Activated CD4-positive, CD25-positive, alpha-beta regulatory T cell treated with anti-CD3 and anti-CD28 coated beads, Interleukin-2, amount 50 U/mL, for 24 hours (primary cell): Measurements from ENCODE around the gene RORB.

ENCODE experiments used
- ATAC-seq, 2 donors: fragments of 150-1000 bp; cut with Tn5 transposase; one replicate each; pipeline ENCODE4 v1.10.0; 2021; ENCODE audit warnings: mild to moderate bottlenecking in 1 of 2, moderate library complexity in 1 of 2

Gene RORB

DNA sequence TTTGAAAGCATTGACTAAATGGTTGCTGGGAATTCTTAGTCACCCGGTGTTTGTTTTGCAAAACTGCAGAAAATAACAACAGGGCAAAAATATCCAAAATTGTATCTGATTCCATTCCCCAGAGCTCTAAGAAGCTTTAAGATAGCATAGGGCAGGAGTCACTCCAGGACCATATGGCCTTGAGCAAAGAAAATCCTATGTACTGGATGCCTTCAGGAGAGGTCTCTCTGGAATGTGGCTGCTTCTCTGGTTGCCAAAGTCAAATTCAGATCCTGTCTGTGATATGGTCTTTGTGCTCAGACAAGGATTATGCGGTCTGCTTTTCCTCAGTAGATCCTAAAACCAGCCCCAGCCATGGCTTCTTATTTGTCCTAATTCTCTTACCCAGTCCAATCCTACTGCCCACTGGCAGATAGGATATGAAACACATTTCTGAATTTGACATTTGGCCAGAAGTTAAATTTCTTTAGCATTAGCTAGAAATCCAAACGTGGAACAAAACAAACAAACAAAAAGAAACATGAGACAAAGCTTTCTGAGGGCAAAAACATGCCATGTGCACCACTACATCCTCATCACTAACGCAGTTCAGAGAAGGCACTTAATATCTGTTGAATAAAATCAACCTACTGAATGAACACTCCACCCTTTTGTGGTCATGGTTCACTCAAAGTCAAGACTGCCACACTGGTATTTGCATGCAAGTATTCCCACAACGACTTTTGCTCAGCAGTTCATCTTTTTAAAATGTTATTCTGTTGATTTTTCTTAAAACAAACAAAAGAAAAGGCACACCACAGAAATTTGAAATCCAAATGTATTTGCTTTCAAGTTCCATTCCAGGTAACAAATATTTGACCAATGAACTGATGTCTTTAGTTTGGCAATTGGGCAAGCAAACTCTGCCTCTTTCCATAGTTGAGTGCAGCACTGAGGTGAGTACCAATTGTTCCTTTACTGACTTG, 224.8 kb downstream of the RORB start:
- ATAC-seq: no peak

- ATAC-seq: no peak
Observed at GRCh38 chr9:74724317-74724716, 227.2 kb downstream of the RORB start.

DNA sequence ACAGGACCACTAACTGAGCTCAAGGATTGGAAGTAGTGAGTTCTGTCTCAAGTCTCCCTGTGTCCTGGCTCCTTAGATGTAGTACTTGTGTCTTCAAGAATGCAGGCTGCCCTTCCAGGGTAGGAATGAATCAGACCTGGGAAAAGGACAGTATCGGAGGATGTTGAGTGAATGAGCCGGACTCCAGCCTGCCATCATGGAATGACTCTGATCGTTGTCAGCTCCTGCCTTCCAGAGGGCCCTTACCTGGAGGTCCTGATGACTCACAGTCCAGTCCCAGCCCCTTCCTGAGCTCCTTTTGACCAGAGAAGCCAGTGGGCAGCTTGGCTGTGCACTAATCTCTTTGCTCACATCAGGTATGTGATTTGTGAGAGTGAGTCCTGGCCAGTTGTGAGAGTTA, 229.4 kb downstream of the RORB start:
- no peak for ATAC-seq

GRCh38 chr9:74728176-74728575, 231.0 kb downstream of the RORB start:
- no peak for ATAC-seq

DNA sequence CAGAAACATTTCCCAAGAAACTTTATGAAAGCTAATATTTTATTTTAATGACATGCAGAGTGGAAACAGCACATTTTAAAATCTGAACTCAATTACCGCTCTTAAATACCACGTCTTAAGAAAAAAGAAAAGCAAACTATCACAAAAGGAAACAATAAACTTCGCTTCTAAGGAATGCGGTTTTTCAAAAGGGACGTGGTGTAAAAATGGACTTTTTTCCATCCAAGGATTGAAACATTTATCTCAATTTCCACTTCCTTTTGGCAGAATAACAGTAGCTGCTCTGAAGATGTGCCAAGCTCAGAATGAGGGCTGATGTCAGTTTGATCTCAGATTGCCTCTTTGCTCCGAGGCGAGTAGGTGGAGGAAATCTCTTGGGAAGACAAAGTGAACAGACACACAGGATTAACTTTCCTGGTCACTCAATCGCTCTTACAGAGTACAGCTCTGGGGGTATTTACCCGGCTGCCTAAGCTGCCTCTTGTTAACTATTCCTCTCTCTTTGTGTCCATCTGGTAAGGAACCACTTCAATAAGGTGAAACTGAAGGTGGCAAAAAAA, 232.1 kb downstream of the RORB start:
- ATAC-seq: no peak

- no peak for ATAC-seq
Observed at GRCh38 chr9:74735761-74736160, 238.6 kb downstream of the RORB start.

DNA sequence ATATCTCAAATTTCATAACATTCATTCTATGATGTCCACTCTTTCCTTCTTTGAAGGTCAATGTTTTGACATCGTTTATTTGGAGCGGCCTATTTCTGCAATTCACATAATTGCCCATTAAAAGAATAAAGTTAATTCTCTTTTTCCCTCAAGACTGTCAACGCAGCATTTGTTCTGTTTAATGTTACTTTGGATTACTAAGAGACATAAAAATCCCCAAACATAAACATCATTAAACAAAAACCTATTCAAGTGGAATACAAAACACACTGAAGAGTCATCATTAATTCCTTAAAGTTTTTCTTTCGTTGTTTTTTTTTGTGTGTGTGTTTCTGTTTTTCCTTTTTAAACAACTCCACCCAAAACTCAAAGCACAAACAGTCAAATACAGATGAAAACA, 239.5 kb downstream of the RORB start:
- ATAC-seq: no peak

DNA sequence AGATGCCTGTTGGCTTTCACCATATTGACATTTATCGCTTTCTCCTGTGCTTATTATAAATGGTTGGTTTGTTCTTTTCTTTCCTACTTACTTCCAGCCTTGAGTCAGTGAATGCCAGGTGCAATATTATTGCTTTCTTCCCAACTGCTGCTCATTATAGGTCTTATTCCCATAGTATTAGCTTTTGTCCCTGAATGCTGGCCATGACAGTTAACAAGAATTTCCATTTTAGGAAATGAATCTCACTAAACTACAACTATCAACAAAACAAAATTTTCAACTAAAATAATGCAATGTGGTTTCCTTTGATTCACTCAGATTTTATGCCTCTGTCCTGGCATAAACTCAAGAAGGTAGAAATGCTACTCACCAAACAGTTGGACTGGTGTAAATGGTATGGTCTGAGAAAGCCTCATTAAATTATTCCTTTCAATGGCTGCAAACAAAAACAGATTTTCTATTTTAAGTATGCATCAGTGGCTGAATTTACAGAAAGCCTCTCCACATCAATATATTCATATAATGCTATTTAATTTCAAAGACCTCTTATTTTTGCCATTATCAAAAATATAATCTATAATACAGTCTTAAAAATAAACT, 245.2 kb downstream of the RORB start:
- no peak for ATAC-seq
